ENCODE measurements around the gene KMO.

Gene KMO

DNA sequence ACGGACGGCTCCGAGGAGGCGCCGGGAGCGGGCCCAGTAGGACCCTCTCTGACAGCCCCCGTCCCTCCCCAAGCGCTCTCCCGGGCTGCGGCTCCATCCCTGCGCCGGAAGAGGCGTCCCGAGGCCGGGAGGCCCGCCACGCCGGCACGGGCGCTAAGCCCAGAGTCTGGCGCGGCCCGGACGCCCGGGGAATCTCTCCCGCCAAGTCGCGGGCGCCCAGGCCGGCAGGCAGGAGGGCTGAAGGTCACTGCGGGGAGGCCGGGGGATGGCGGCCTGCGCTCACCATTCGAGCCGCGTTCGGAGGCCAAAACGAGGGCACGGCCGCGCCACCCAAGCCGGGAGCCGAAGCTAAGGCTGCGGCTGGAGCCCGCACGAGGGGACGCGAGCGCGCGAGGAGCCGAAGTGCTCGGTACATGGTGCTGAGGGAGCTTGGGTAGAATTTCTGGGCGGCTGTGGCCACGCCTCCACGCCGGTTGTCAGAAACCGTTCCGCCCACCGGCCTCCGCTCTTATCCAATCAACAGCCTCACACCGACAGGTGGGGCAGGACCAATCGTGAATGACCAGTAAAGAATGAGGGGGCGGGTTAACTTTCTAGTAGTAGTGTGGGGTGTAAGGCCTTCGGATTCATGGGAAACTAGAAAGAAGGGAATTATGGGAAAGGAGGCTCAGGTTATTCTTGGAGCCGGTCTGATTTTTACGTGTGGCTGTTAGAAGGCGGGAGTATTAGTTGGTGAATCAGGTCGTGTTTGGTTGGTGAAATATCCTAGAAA is 12.7 kb upstream of the KMO start, which contains the start of gene FH:
Gene FH, minus strand, starts transcription at position 448 of the 772 bp plus-strand sequence. Its CDS starts 33 bp downstream, at position 415.
- no peaks in the 10 kb centered on the region for H3K4me1 ChIP-seq (ENCODE audit: insufficient read depth, low read length)
- peak within 1 kb of the TSS; percentile 89 for H3K4me3 ChIP-seq (ENCODE audit: low read length)
- peaks cover 17% of the 10 kb centered on the region; the same call in 1 of the 2 replicates for H3K36me3 ChIP-seq (ENCODE audit: insufficient read depth, low read depth, low read length)
- H3K9ac ChIP-seq (ENCODE audit: low read depth, low read length) = peak within 1 kb of the TSS; percentile 81
- no peak within 1 kb of the TSS for H3K27ac ChIP-seq (ENCODE audit: low read length)
- H3K9me3 ChIP-seq (ENCODE audit: insufficient read depth, low read depth, low read length) = no peaks in the 10 kb centered on the region
- peaks cover 5% of the 10 kb centered on the region; the same call in 1 of the 2 replicates for H3K27me3 ChIP-seq (ENCODE audit: insufficient read depth, low read length)

DNA sequence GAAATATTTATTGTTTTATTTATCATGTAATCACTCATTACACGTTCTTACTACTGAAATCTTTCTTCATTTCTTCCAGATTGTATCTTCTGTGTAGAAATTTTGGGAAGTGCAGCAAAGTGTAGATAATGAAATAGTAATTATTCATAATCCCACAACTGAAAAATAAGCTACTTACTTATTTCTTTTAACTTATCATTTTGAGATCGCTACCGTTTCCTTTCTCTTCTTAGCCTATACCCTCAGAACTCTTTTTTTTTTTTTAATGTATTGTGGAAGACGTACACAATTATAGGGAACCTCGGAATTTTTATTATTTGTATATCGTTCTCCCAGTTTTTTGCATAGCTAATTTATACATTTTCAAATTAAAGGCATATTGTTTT is 12.1 kb upstream of the KMO start:
- no peaks in the 10 kb centered on the region for H3K9me3 ChIP-seq (ENCODE audit: insufficient read depth, low read depth, low read length)
- H3K4me1 ChIP-seq (ENCODE audit: insufficient read depth, low read length) = no peaks in the 10 kb centered on the region
- H3K9ac ChIP-seq (ENCODE audit: low read depth, low read length) = peak overlapping the region; percentile 71; the same call in 1 of the 2 replicates
- peaks cover 11% of the 10 kb centered on the region; the same call in 1 of the 2 replicates for H3K36me3 ChIP-seq (ENCODE audit: insufficient read depth, low read depth, low read length)
- peak overlapping the region; percentile 89 for H3K4me3 ChIP-seq (ENCODE audit: low read length)
- H3K27ac ChIP-seq (ENCODE audit: low read length) = no peak overlapping the region
- peaks cover 5% of the 10 kb centered on the region; the same call in 1 of the 2 replicates for H3K27me3 ChIP-seq (ENCODE audit: insufficient read depth, low read length)

DNA sequence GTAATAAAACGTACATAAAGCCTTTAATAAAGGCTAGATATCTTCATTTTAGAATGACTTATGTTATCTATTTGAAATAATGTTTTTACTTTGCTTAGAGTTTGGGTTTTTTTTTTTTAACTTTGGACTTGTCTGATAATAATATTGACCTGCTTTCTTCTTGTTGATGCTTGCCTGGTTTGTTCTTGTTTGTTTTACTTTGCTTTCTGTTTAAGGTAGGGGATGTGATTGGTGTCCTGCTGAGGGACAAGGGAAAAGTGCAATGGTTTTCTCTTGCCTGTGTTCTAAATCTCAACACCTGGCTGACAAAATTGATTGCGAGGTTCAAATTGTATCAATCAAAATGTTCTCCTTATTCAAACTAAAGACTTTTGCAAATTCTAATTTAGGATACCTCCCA is 10.5 kb upstream of the KMO start:
- H3K27ac ChIP-seq (ENCODE audit: low read length) = no peak overlapping the region
- H3K4me3 ChIP-seq (ENCODE audit: low read length) = no peak overlapping the region

DNA sequence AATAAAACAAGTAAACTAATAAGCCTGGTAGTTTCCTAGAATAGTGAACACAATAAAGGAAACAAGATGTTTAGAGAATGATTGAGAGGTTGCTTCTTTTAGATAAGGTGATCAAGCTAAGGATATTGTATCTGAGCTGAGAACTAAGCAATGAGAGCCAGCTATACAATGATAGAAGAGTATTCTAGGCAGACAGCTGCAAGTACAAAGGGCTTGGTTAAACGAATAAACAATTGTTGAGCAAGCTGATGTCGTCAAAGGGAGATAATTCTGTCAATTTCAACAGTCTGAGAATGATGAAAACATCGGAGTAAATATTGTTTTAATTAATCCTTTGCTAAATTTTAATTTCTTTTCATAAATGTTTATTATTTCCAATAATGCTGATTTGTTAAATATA is 7.2 kb upstream of the KMO start:
- Histone ChIP-seq H3K9me3 (ENCODE audit: insufficient read depth, low read depth, low read length) (no peaks in the 10 kb centered on the region), H3K27ac (ENCODE audit: low read length) (no peak overlapping the region), H3K4me3 (ENCODE audit: low read length) (no peak overlapping the region), H3K9ac (ENCODE audit: low read depth, low read length) (no peak overlapping the region), H3K27me3 (ENCODE audit: insufficient read depth, low read length) (peaks cover 5% of the 10 kb centered on the region; the same call in 1 of the 2 replicates), H3K36me3 (ENCODE audit: insufficient read depth, low read depth, low read length) (no peaks in the 10 kb centered on the region), H3K4me1 (ENCODE audit: insufficient read depth, low read length) (no peaks in the 10 kb centered on the region)

More for the DNA sequence above, 10.5 kb upstream of the KMO start:
- Histone ChIP-seq H3K36me3 (ENCODE audit: insufficient read depth, low read depth, low read length) (no peaks in the 10 kb centered on the region), H3K4me1 (ENCODE audit: insufficient read depth, low read length) (no peaks in the 10 kb centered on the region), H3K27me3 (ENCODE audit: insufficient read depth, low read length) (peaks cover 5% of the 10 kb centered on the region; the same call in 1 of the 2 replicates), H3K9me3 (ENCODE audit: insufficient read depth, low read depth, low read length) (no peaks in the 10 kb centered on the region), H3K9ac (ENCODE audit: low read depth, low read length) (no peak overlapping the region)

DNA sequence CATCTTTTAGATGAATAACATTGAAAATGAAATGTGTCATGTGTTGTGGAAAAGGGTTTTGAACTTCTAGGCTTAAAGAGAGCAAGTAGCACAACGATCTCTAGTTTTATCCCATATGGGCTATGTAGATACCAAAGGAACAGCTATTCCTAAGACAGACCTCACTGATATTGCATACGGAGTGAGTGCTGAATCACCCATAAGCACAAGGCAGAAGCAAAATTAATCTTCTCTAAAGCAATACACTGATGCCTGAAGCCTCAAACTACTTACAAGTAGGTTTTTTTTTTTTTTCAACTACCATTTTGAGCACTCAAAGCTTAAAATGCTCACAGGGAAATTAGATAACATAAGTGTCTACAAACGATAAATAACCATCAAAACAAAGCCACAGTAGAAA is 5.0 kb upstream of the KMO start:
- no peaks in the 10 kb centered on the region for H3K4me1 ChIP-seq (ENCODE audit: insufficient read depth, low read length)
- H3K27ac ChIP-seq (ENCODE audit: low read length) = no peak overlapping the region
- H3K27me3 ChIP-seq (ENCODE audit: insufficient read depth, low read length) = peaks cover 5% of the 10 kb centered on the region; the same call in 1 of the 2 replicates
- H3K9ac ChIP-seq (ENCODE audit: low read depth, low read length) = no peak overlapping the region
- H3K36me3 ChIP-seq (ENCODE audit: insufficient read depth, low read depth, low read length) = no peaks in the 10 kb centered on the region
- H3K9me3 ChIP-seq (ENCODE audit: insufficient read depth, low read depth, low read length) = no peaks in the 10 kb centered on the region
- no peak overlapping the region for H3K4me3 ChIP-seq (ENCODE audit: low read length)

DNA sequence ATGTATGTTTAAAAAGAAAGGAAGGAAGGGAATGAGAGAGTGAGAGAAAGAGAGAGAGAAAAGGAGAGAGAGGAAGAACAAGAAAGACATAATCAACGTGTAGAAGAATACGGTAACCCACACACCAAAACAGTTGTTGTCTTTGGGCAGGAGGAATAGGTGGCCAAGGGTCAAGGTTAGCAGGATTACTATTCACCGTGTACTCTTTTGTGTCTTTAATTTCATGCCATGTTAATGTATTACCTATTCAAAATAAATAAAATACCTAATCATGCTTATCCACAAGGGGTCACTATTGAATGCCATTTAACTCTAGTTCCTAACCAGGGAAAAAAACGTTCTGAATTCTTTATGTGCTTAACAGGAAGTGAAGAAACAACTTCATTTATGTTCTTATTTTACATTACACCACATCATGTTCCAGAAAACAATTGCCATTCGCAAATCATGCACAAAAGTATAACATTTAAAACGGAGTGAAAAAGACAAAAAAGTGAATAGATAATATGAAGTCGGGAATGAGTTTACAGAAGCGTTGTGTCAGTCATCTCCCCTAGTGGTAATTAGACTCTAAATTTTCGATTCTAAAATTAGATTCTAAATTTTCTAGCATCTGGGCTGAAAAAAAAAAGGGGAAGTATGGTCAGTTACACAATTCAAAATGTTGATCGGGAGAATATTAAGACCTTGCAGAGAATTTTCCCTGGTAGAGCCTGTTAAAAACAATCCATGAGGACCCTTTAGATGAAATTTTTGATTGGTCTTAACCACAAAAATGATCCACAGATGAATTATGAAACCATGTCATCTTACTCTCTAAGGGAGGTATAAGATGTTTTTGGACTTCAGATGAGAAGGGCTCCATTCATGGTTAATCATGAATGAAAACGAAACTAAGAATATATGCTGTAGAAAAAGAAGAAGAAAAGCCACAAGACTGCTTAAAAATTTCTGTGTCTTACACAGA is 700 bp upstream of the KMO start:
- no peaks in the 10 kb centered on the region for H3K4me1 ChIP-seq (ENCODE audit: insufficient read depth, low read length)
- H3K4me3 ChIP-seq (ENCODE audit: low read length) = no peak overlapping the region
- H3K9ac ChIP-seq (ENCODE audit: low read depth, low read length) = no peak overlapping the region
- no peaks in the 10 kb centered on the region for H3K9me3 ChIP-seq (ENCODE audit: insufficient read depth, low read depth, low read length)
- H3K27ac ChIP-seq (ENCODE audit: low read length) = no peak overlapping the region
- no peaks in the 10 kb centered on the region for H3K36me3 ChIP-seq (ENCODE audit: insufficient read depth, low read depth, low read length)
- H3K27me3 ChIP-seq (ENCODE audit: insufficient read depth, low read length) = no peaks in the 10 kb centered on the region

DNA sequence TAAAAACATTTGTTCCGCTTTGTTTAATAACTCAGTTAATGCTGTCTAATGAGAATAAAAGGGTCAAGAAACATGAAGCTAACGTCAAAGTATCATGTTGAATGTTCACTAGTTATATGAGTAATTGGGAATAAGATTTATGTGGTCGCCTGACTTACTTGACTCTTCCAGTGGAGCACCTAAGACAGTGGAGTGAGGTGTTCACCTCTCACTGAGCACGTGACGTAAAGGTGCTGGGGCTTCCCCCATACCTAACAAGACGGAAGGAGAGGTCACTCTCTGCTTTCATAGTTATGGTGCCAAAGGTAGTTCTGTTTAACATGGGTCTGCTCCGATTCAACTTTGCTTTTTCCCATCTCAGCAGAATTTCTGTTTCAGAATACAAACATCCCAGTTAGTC is 686 bp downstream of the KMO start:
- no peak overlapping the region for H3K9ac ChIP-seq (ENCODE audit: low read depth, low read length)
- no peak overlapping the region for H3K4me3 ChIP-seq (ENCODE audit: low read length)
- H3K27me3 ChIP-seq (ENCODE audit: insufficient read depth, low read length) = no peaks in the 10 kb centered on the region
- no peaks in the 10 kb centered on the region for H3K4me1 ChIP-seq (ENCODE audit: insufficient read depth, low read length)
- no peaks in the 10 kb centered on the region for H3K36me3 ChIP-seq (ENCODE audit: insufficient read depth, low read depth, low read length)
- H3K9me3 ChIP-seq (ENCODE audit: insufficient read depth, low read depth, low read length) = no peaks in the 10 kb centered on the region
- H3K27ac ChIP-seq (ENCODE audit: low read length) = no peak overlapping the region

DNA sequence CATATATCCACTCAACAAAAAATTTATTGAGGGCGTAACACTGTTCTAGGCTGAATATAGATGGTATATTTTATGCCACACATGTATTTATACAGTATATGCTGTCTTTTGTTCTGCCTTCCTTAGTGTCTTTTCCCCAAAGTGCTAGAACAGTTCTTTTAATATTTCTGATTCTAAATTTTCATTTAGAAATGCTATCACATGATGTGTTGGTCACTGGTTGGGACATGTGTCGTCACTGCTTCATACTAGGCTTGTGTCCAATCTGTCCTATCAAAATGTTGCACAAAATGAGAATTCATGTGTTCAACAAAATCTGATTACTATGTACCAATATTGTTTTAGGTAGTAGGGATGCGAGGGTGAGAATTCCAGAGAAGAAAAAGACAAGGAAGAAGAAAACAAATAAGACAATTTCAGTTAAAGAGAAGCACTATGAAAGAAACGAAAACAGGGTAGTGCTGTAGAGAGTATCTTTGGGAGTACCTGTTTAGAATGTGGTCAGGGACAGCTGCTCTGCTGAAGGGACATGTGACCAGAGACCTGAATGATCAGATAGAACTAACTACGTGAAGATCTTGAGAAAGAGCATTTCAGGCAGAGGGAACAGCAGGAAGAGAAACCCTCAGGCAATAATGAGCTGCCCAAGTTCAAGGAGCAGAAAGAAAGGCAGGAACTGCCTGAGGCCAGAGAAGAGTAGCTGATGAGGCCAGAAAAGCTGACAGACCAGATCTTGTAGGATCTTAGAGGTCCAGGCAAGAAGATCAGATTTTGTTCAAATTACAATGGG is 1.3 kb downstream of the KMO start:
- Histone ChIP-seq H3K36me3 (ENCODE audit: insufficient read depth, low read depth, low read length) (no peaks in the 10 kb centered on the region), H3K9ac (ENCODE audit: low read depth, low read length) (no peak overlapping the region)

DNA sequence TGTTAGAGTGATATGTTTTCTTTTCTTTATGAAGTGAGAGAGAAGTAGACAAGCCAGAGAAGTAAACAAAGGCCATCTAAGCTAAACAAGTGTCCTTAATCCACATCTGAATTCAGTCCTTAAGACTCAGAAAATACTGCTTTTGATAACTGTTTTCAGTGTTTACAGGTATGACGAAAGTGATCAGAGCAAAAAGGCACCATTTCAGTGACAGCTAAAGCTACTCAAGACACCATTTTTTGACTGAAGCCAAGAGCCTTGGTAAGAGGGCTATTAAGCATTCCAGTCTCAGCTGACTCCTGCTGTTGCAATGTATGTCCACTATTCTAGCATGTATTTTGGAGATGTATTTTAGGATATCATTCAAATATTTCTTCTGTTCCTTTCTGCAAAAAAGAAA is 4.1 kb downstream of the KMO start:
- Histone ChIP-seq H3K9me3 (ENCODE audit: insufficient read depth, low read depth, low read length) (no peaks in the 10 kb centered on the region), H3K27me3 (ENCODE audit: insufficient read depth, low read length) (no peaks in the 10 kb centered on the region), H3K4me1 (ENCODE audit: insufficient read depth, low read length) (no peaks in the 10 kb centered on the region), H3K9ac (ENCODE audit: low read depth, low read length) (no peak overlapping the region), H3K27ac (ENCODE audit: low read length) (no peak overlapping the region), H3K36me3 (ENCODE audit: insufficient read depth, low read depth, low read length) (no peaks in the 10 kb centered on the region), H3K4me3 (ENCODE audit: low read length) (no peak overlapping the region)

More for the DNA sequence above, 1.3 kb downstream of the KMO start:
- H3K4me1 ChIP-seq (ENCODE audit: insufficient read depth, low read length) = no peaks in the 10 kb centered on the region
- H3K9me3 ChIP-seq (ENCODE audit: insufficient read depth, low read depth, low read length) = no peaks in the 10 kb centered on the region
- H3K27me3 ChIP-seq (ENCODE audit: insufficient read depth, low read length) = no peaks in the 10 kb centered on the region
- no peak overlapping the region for H3K27ac ChIP-seq (ENCODE audit: low read length)
- no peak overlapping the region for H3K4me3 ChIP-seq (ENCODE audit: low read length)

DNA sequence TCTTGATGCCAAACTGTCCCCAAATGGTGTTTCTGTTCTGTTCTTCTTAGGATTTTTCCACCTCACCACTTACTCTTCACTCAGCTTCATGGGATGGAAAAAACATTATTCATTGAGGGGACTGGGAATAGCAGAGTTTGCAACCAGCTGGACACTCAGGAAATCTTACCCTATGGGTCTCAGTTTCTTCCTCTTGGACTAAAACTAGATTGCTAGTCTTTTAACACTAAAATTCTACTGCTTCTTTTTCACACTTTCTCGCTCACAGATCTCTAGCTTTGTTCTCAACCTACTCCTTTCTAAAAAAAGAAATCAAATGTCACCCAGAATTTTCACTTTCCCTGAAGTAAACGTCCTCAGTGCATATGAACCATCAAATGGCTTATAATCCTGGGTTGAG is 4.8 kb downstream of the KMO start:
- H3K36me3 ChIP-seq (ENCODE audit: insufficient read depth, low read depth, low read length) = no peaks in the 10 kb centered on the region
- H3K4me1 ChIP-seq (ENCODE audit: insufficient read depth, low read length) = no peaks in the 10 kb centered on the region
- H3K27ac ChIP-seq (ENCODE audit: low read length) = no peak overlapping the region
- no peak overlapping the region for H3K4me3 ChIP-seq (ENCODE audit: low read length)
- no peaks in the 10 kb centered on the region for H3K27me3 ChIP-seq (ENCODE audit: insufficient read depth, low read length)
- H3K9me3 ChIP-seq (ENCODE audit: insufficient read depth, low read depth, low read length) = no peaks in the 10 kb centered on the region
- no peak overlapping the region for H3K9ac ChIP-seq (ENCODE audit: low read depth, low read length)

All from iPS-20b (cell line).